ENCODE data around the gene PLEKHO2.

PLEKHO2 gene

GRCh38 chr15:64825431-64826294, 16.1 kb upstream of the PLEKHO2 start, which contains the start of gene PIF1:
TSS of gene PIF1 (minus strand) at chr15:64825647. CDS start at chr15:64824335, 1,312 bp downstream.
- peak; percentile 80 for DNase-seq (ENCODE audit: low read depth)

GRCh38 chr15:64828985-64829384, 12.7 kb upstream of the PLEKHO2 start:
- no peak for DNase-seq (ENCODE audit: low read depth)

GRCh38 chr15:64833690-64834089, 8.0 kb upstream of the PLEKHO2 start:
- DNase-seq (ENCODE audit: low read depth), result no peak

GRCh38 chr15:64836023-64836536, 5.6 kb upstream of the PLEKHO2 start:
- no peak for DNase-seq (ENCODE audit: low read depth)

GRCh38 chr15:64837502-64837901, 4.2 kb upstream of the PLEKHO2 start:
- peak; percentile 18 for DNase-seq (ENCODE audit: low read depth)

GRCh38 chr15:64841060-64841343, 713 bp upstream of the PLEKHO2 start:
- no peak for DNase-seq (ENCODE audit: low read depth)

GRCh38 chr15:64842096-64842939, 603 bp downstream of the PLEKHO2 start:
- no peak for DNase-seq (ENCODE audit: low read depth)

- DNase-seq (ENCODE audit: low read depth), result no peak
Measured at GRCh38 chr15:64842986-64843561, 1.4 kb downstream of the PLEKHO2 start.

GRCh38 chr15:64843991-64844390, 2.3 kb downstream of the PLEKHO2 start:
- no peak for DNase-seq (ENCODE audit: low read depth)

- no peak for DNase-seq (ENCODE audit: low read depth)
Measured at GRCh38 chr15:64844576-64845145, 2.9 kb downstream of the PLEKHO2 start.

GRCh38 chr15:64845183-64845611, 3.5 kb downstream of the PLEKHO2 start:
- no peak for DNase-seq (ENCODE audit: low read depth)

- no peak for DNase-seq (ENCODE audit: low read depth)
Measured at GRCh38 chr15:64845831-64846595, 4.3 kb downstream of the PLEKHO2 start.

- no peak for DNase-seq (ENCODE audit: low read depth)
Measured at GRCh38 chr15:64847016-64847415, 5.3 kb downstream of the PLEKHO2 start.

GRCh38 chr15:64847448-64847847, 5.7 kb downstream of the PLEKHO2 start:
- no peak for DNase-seq (ENCODE audit: low read depth)

GRCh38 chr15:64847876-64848716, 6.4 kb downstream of the PLEKHO2 start:
- DNase-seq (ENCODE audit: low read depth), result no peak

GRCh38 chr15:64850778-64851502, 9.2 kb downstream of the PLEKHO2 start:
- DNase-seq (ENCODE audit: low read depth), result no peak

GRCh38 chr15:64851503-64851840, 9.8 kb downstream of the PLEKHO2 start:
- DNase-seq (ENCODE audit: low read depth), result no peak

- no peak for DNase-seq (ENCODE audit: low read depth)
Measured at GRCh38 chr15:64854041-64854440, 12.3 kb downstream of the PLEKHO2 start.

- no peak for DNase-seq (ENCODE audit: low read depth)
Measured at GRCh38 chr15:64854526-64854925, 12.8 kb downstream of the PLEKHO2 start.
